ENCODE results near the gene TRPV6. TPM values are rescaled to one million over a fixed set of nuclear protein-coding genes. Genes with fewer than 3 reads are reported as not detected.

The TRPV6 gene
- polyA plus RNA-seq, 1 donor (not counting 4 experiments of a cell fraction or from before 2014, with no cell fraction given), result 1.5 TPM

GRCh38 chr7:142835487-142835886 lies 50.1 kb downstream of the TRPV6 start:
- H3K4me3 ChIP-seq (ENCODE audit: control insufficient read depth in 2 of 3, extremely low read depth in 1 of 3, insufficient read depth in 2 of 3, low read depth in 1 of 3, low read length in 3 of 3), result no peak overlapping the region
- no peaks in the 10 kb centered on the region for H3K36me3 ChIP-seq (ENCODE audit: control insufficient read depth in 2 of 2, extremely low read depth in 1 of 2, insufficient read depth in 2 of 2, low read length in 2 of 2)
- H2AFZ ChIP-seq (ENCODE audit: control insufficient read depth, low read length), result no peak overlapping the region
- no peaks in the 10 kb centered on the region for H3K4me1 ChIP-seq (ENCODE audit: control insufficient read depth, extremely low read depth, insufficient read depth, low read length)
- no peak overlapping the region for H3K27ac ChIP-seq (ENCODE audit: control insufficient read depth, insufficient read depth, low read length)
- H4K20me1 ChIP-seq (ENCODE audit: control insufficient read depth, extremely low read depth, insufficient read depth, low read length), result no peaks in the 10 kb centered on the region
- H3K9me1 ChIP-seq (ENCODE audit: control insufficient read depth, extremely low read depth, insufficient read depth, low read length), result no peaks in the 10 kb centered on the region
- dilution Hi-C loops (cut with MboI; ENCODE audit: extremely low pct_ligation_motif_present, low sequenced_read_pairs), result no loop called here
- DNase-seq (ENCODE audit: low read depth, low spot score) (no peak), FAIRE-seq (no peak)
- no peaks in the 10 kb centered on the region for H3K9me3 ChIP-seq (ENCODE audit: control insufficient read depth, low read depth, low read length)
- no peak overlapping the region for H3K4me2 ChIP-seq (ENCODE audit: control insufficient read depth, extremely low read depth, insufficient read depth, low read depth, low read length)
- H3K9ac ChIP-seq (ENCODE audit: control insufficient read depth, extremely low read depth, insufficient read depth, low read length), result no peak overlapping the region
- no peaks in the 10 kb centered on the region for H3K27me3 ChIP-seq (ENCODE audit: control insufficient read depth, extremely low read depth, insufficient read depth, low read length)
- H3K79me2 ChIP-seq (ENCODE audit: control insufficient read depth, insufficient read depth, low read length), result no peaks in the 10 kb centered on the region
- TF ChIP-seq, protein P1, sequence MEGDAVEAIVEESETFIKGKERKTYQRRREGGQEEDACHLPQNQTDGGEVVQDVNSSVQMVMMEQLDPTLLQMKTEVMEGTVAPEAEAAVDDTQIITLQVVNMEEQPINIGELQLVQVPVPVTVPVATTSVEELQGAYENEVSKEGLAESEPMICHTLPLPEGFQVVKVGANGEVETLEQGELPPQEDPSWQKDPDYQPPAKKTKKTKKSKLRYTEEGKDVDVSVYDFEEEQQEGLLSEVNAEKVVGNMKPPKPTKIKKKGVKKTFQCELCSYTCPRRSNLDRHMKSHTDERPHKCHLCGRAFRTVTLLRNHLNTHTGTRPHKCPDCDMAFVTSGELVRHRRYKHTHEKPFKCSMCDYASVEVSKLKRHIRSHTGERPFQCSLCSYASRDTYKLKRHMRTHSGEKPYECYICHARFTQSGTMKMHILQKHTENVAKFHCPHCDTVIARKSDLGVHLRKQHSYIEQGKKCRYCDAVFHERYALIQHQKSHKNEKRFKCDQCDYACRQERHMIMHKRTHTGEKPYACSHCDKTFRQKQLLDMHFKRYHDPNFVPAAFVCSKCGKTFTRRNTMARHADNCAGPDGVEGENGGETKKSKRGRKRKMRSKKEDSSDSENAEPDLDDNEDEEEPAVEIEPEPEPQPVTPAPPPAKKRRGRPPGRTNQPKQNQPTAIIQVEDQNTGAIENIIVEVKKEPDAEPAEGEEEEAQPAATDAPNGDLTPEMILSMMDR (optimal IDR thresholded peaks at IDR 0.05 in 1 of 3, IDR thresholded peaks at IDR 0.05 in 1 of 3, conservative IDR thresholded peaks at IDR 0.05 in 1 of 3; ENCODE audit: extremely low read depth in 1 of 3, insufficient read depth in 2 of 3, low read length in 3 of 3), result no peak
- TF ChIP-seq EZH2 (IDR thresholded peaks at IDR 0.05; ENCODE audit: low read length), result no peak

DNA sequence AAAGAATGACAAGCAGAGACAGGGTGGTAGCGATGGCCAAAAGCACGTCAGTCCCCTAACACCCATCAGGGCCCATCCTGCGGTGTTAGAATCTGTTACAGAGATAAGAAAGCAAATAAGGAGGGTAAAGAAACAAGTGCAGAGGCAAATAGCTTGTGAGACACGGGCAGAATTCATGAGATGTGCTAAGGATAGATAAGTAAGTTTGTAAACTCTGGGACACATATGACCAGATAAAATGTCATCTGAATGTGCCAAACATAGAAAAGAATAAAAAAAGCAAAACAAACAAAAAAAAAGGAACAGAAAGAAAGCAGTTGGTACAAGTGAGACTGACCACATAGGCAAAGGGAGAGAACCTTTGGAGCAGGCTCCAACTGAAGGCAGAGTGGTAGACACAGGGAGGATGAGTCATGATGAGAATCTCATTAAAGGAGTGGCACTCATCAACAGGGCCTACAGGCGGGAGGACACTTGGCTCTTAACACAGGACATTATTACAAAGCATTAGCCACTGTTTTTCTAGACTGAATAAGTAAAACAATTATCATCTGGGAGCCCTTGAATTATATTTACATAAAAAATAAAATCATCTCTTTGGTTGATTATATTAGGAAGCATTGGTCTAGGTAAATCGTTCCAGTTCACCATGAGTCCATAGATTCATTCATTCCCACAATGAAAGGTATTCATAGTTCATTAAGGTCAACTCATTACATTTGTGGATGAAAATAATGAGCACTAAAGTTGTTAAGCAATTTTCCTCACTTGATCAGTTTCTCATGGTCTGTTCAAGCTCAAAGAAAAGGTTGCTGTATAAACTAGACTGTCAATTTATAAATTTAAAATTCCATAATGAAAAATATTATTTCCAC lies 52.1 kb downstream of the TRPV6 start:
- H4K20me1 ChIP-seq (ENCODE audit: control insufficient read depth, extremely low read depth, insufficient read depth, low read length), result no peaks in the 10 kb centered on the region
- FAIRE-seq, result no peak
- H2AFZ ChIP-seq (ENCODE audit: control insufficient read depth, low read length), result no peak overlapping the region
- no peaks in the 10 kb centered on the region for H3K79me2 ChIP-seq (ENCODE audit: control insufficient read depth, insufficient read depth, low read length)
- H3K9me1 ChIP-seq (ENCODE audit: control insufficient read depth, extremely low read depth, insufficient read depth, low read length), result no peaks in the 10 kb centered on the region
- H3K36me3 ChIP-seq (ENCODE audit: control insufficient read depth in 2 of 2, extremely low read depth in 1 of 2, insufficient read depth in 2 of 2, low read length in 2 of 2), result no peaks in the 10 kb centered on the region
- H3K27ac ChIP-seq (ENCODE audit: control insufficient read depth, insufficient read depth, low read length), result no peak overlapping the region
- no peak overlapping the region for H3K9ac ChIP-seq (ENCODE audit: control insufficient read depth, extremely low read depth, insufficient read depth, low read length)
- H3K4me3 ChIP-seq (ENCODE audit: control insufficient read depth in 2 of 3, extremely low read depth in 1 of 3, insufficient read depth in 2 of 3, low read depth in 1 of 3, low read length in 3 of 3), result no peak overlapping the region
- no peak for DNase-seq (ENCODE audit: low read depth, low spot score)
- H3K9me3 ChIP-seq (ENCODE audit: control insufficient read depth, low read depth, low read length), result no peaks in the 10 kb centered on the region
- H3K4me2 ChIP-seq (ENCODE audit: control insufficient read depth, extremely low read depth, insufficient read depth, low read depth, low read length), result no peak overlapping the region
- no peaks in the 10 kb centered on the region for H3K27me3 ChIP-seq (ENCODE audit: control insufficient read depth, extremely low read depth, insufficient read depth, low read length)
- H3K4me1 ChIP-seq (ENCODE audit: control insufficient read depth, extremely low read depth, insufficient read depth, low read length), result no peaks in the 10 kb centered on the region
- dilution Hi-C loops (cut with MboI; ENCODE audit: extremely low pct_ligation_motif_present, low sequenced_read_pairs), result no loop called here
- no peak for TF ChIP-seq EZH2 (IDR thresholded peaks at IDR 0.05; ENCODE audit: low read length)
- TF ChIP-seq, protein P1 (optimal IDR thresholded peaks at IDR 0.05 in 1 of 3, IDR thresholded peaks at IDR 0.05 in 1 of 3, conservative IDR thresholded peaks at IDR 0.05 in 1 of 3; ENCODE audit: extremely low read depth in 1 of 3, insufficient read depth in 2 of 3, low read length in 3 of 3), result no peak
